Coronary artery (tissue), 2 donors: Measurements from ENCODE around the gene SPINK1.
"Not testable (repeated sequence)": the region's sequence is repeated elsewhere in the genome, so short reads cannot be mapped to it uniquely, and the experiment has no call there.

Source experiments
- DNase-seq: peaks from one replicate; pipeline ENCODE4 v3.0.0-alpha.2; 2017; ENCODE audit warnings: low spot score
- H3K27ac ChIP-seq, 2 donors: fragments of 200-600 bp; sonication (generic); one replicate each; pipeline ENCODE4 v1.5.1; 2016 to 2019
- H3K4me3 ChIP-seq: fragments of 200-600 bp; sonication (generic); 2 replicates; pipeline ENCODE4 v1.5.1; 2016; ENCODE audit warnings: mild to moderate bottlenecking, moderate library complexity
- TF ChIP-seq, protein P1 (sequence below): fragments of 200-600 bp; sonication (generic); IDR thresholded peaks from one replicate; pipeline ENCODE4 v1.5.1; 2019; ENCODE audit warnings: antibody characterized with exemption

Gene SPINK1

DNA sequence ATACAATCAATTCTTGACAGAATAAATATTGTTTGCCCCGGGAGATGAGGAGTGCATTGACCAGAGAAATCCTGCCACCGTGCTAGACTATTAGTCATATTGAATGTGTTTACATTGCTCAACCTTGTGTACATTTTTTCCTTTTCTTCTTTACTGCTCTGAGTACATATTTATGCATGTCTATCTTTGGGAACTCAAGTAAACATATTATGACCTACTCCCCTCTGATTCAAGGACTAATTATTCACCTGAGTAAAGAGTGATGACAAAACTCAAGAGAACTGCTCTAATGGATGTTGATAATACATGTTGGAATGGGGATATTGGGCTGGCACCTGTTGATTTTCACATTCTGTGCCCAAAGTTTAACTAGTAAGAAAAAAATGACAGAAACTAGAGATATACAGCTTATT, 3.9 kb upstream of the SPINK1 start:
- H3K27ac ChIP-seq = no peak overlapping the region
- DNase-seq = no peak
- no peak overlapping the region for H3K4me3 ChIP-seq
- TF ChIP-seq, protein P1, sequence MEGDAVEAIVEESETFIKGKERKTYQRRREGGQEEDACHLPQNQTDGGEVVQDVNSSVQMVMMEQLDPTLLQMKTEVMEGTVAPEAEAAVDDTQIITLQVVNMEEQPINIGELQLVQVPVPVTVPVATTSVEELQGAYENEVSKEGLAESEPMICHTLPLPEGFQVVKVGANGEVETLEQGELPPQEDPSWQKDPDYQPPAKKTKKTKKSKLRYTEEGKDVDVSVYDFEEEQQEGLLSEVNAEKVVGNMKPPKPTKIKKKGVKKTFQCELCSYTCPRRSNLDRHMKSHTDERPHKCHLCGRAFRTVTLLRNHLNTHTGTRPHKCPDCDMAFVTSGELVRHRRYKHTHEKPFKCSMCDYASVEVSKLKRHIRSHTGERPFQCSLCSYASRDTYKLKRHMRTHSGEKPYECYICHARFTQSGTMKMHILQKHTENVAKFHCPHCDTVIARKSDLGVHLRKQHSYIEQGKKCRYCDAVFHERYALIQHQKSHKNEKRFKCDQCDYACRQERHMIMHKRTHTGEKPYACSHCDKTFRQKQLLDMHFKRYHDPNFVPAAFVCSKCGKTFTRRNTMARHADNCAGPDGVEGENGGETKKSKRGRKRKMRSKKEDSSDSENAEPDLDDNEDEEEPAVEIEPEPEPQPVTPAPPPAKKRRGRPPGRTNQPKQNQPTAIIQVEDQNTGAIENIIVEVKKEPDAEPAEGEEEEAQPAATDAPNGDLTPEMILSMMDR = no peak

DNA sequence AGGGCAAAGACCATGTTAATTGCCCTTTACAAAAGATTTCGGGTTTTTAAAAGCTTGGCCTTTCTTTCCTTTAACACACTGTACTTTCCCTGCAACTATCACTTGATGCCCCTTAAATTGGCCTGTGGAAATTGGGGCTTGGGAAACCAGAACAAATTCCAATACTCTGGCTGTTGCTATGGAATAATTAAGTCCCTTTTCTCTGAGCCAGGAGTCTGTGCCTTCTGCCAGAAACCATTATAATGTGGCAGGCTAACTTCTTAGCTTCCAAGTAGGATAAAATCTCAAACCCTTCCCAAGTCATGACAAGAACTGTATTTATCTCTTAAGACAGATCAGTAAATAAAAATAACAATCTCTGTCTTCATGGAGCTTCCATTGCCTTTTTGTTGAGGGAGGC, 1.1 kb upstream of the SPINK1 start:
- TF ChIP-seq, protein P1 = no peak
- no peak for DNase-seq
- Histone ChIP-seq H3K4me3 (no peak overlapping the region), H3K27ac (no peak overlapping the region)

DNA sequence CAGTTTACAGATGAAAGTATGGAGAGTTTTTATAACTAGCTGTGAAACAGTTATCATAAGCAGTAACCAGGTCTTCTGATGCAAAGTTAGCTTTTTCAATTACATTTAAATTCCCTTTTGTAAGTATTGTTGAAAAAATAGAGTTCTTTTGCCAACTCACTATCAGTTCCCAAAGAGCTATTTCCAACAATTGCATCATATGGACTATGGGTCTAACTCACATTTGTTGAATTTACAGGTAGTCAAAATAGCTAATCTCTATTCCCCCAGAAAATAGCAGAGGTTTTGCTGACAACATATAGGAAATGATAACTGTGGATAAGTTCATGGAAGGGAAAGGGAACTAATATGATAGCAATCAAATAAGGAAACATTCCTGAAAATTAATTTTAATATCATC, 1.4 kb downstream of the SPINK1 start:
- no peak overlapping the region for H3K4me3 ChIP-seq
- TF ChIP-seq, protein P1 = no peak
- DNase-seq = no peak
- no peak overlapping the region for H3K27ac ChIP-seq

DNA sequence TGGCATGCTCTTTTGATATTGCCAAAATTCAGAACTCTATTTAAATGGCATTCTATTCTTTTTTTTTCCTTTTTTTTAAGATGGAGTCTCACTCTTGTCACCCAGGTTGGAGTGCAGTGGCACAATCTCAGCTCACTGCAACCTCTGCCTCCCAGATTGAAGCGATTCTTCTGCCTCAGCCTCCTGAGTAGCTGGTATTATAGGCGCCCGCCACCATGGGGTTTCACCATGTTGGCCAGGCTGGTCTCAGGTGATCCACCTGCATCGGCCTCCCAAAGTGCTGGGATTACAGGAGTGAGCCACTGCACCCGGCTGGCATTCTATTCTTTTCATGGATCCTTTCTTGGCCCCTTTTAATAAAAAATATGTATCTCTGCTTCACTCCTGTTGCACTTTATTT, 4.5 kb downstream of the SPINK1 start:
- H3K4me3 ChIP-seq, H3K27ac ChIP-seq, DNase-seq: not testable (repeated sequence)

DNA sequence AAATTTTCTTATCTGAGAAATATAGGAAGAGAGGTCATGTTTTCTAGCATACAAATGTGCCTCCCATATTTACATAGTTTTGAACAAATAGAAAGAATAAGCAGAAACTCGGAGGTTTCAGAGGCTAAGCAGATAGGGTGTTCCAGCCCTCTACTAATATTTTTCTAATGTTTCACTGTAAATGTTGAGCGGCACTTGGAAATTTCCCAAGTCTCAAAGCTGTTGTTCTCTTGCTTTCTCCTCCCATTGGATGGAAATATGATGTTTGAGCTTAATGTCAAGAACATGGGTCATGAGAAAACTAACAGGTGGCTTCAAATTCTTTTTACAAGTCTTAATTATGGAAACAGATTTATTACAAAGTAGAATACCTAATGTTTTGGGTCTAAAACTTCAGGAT, 5.1 kb downstream of the SPINK1 start:
- H3K27ac ChIP-seq = no peak overlapping the region
- DNase-seq = no peak
- H3K4me3 ChIP-seq = no peak overlapping the region
- TF ChIP-seq, protein P1 = no peak

DNA sequence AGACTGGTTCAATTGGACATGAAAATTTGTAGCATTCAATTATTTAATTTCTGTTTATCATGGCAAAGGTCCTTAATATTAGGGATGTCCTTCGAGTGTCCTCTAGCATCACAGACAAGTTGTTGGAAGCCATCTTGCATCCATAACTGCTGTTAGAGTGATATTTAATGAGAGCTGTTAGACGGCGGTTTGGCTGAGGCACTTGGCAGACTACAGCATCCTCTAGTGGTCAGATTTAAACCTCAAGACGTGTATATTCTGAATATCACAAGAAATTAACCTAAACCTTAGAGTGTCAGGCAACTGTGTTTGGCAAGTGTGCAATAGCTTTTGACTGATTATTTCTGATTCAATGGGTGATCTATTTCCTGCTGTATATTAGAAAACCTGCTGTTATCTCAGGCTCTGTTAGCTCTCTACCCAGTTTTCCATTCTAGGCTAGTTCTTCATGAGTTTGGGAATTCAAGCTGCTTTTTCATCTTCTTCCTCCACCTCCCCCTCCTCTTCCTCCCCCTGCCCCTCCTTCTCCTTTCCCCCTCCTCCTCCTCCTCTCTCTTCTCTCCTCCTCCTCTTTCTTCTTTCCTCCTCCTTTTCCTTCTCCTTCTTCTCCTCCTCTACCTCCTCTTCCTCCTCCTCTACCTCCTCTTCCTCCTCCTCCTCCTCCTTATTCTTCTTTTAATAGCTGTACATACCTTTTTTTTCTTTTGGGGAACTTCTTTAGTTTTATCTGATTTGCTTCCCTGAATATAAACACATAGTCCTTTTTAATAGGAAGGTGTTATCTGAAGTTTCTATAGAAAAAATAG, 8.6 kb downstream of the SPINK1 start:
- no peak overlapping the region for H3K4me3 ChIP-seq
- TF ChIP-seq, protein P1 = peak; percentile 83
- H3K27ac ChIP-seq = no peak overlapping the region
- no peak for DNase-seq

DNA sequence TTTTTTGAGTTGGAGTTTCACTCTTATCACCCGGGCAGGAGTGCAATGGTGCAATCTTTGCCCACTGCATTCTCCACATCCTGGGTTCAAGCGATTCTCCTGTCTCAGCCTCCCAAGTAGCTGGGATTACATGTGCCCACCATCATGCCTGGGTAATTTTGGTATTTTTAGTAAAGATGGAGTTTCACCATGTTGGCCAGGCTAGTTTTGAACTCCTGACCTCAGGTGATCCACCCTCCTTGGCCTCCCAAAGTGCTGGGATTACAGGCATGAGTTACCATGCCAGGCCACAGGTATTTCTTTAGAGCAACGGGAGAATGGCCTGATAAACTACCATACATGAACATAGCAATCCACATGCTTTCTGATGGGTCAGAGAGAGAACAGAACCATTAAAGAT, 9.2 kb downstream of the SPINK1 start:
- not testable (repeated sequence) for DNase-seq, H3K27ac ChIP-seq, H3K4me3 ChIP-seq

DNA sequence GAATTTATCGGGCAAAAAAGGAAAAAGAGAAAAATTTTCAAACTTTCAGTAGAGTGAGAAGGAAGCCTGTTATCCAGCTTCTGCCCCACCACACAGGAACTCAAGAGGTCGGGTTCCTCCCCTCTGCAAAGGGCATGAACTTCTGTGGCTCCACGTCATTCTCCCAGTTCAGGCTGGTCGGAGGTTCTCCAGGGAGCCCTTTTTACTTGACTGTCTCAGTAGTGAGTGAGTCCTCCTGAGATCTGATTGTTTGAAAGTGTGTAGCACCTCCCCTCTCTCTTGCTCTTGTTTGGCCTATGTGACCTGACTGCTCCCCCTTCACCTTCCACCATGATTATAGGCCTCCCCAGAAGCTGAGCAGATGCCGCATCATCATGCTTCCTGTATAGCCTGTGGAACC, 9.7 kb downstream of the SPINK1 start:
- H3K27ac ChIP-seq = no peak overlapping the region
- no peak for DNase-seq
- TF ChIP-seq, protein P1 = no peak
- no peak overlapping the region for H3K4me3 ChIP-seq
